HG02938 (cell line): ENCODE results near the gene PUS1.
"Not testable (repeated sequence)": the region's sequence is repeated elsewhere in the genome, so short reads cannot be mapped to it uniquely, and the experiment has no call there.

Source experiments
- ATAC-seq: cut with Tn5 transposase; IDR thresholded peaks from one replicate; pipeline ENCODE4 v1.9.1; 2021; ENCODE audit warnings: mild to moderate bottlenecking, moderate library complexity; ENCODE audit not compliant: unreplicated experiment

The PUS1 gene

GRCh38 chr12:131928711-131929580 is at the start of gene PUS1:
PUS1 (plus strand) TSS chr12:131929276; CDS start chr12:131929723, 447 bp downstream.
- ATAC-seq, result peak; percentile 57

- no peak for ATAC-seq
Measured at GRCh38 chr12:131882804-131883520, 46.1 kb upstream of the PUS1 start.

GRCh38 chr12:131883521-131883900 is 45.6 kb upstream of the PUS1 start:
- no peak for ATAC-seq

GRCh38 chr12:131885076-131885475 is 44.0 kb upstream of the PUS1 start:
- ATAC-seq, result not testable (repeated sequence)

- ATAC-seq, result no peak
Measured at GRCh38 chr12:131885543-131886057, 43.5 kb upstream of the PUS1 start.

- ATAC-seq, result not testable (repeated sequence)
Measured at GRCh38 chr12:131891722-131892121, 37.4 kb upstream of the PUS1 start.

GRCh38 chr12:131892711-131893604 is 36.1 kb upstream of the PUS1 start:
- ATAC-seq, result no peak

- ATAC-seq, result no peak
Measured at GRCh38 chr12:131893605-131894312, 35.3 kb upstream of the PUS1 start.

GRCh38 chr12:131894313-131894860 is 34.7 kb upstream of the PUS1 start, which contains the start of gene ULK1:
ULK1 (plus strand) TSS chr12:131894622; CDS start chr12:131895002, 380 bp downstream.
- peak; percentile 59 for ATAC-seq

- ATAC-seq, result no peak
Measured at GRCh38 chr12:131894981-131895639, 34.0 kb upstream of the PUS1 start.

- peak; percentile 9 for ATAC-seq
Measured at GRCh38 chr12:131895640-131896079, 33.4 kb upstream of the PUS1 start.

- peak; percentile 56 for ATAC-seq
Measured at GRCh38 chr12:131896080-131896810, 32.8 kb upstream of the PUS1 start.

GRCh38 chr12:131896811-131897270 is 32.2 kb upstream of the PUS1 start:
- ATAC-seq, result no peak

- ATAC-seq, result no peak
Measured at GRCh38 chr12:131897276-131897675, 31.8 kb upstream of the PUS1 start.

GRCh38 chr12:131897875-131898274 is 31.2 kb upstream of the PUS1 start:
- ATAC-seq, result no peak

GRCh38 chr12:131900397-131900796 is 28.7 kb upstream of the PUS1 start:
- no peak for ATAC-seq

- no peak for ATAC-seq
Measured at GRCh38 chr12:131901431-131902331, 27.4 kb upstream of the PUS1 start.
